HepG2 (cell line): ENCODE measurements around the gene C20orf96. TPM values are rescaled to one million over a fixed set of nuclear protein-coding genes. Genes with fewer than 3 reads are reported as not detected.

Experiments used
- ADNP ChIP-seq: sonication (generic); formaldehyde crosslinking; IDR thresholded peaks from 2 replicates; pipeline ENCODE4 v1.4.0; 2020; ENCODE audit warnings: missing genetic modification reagents
- ATF7-NPFF ChIP-seq: sonication (generic); formaldehyde crosslinking; IDR thresholded peaks from 2 replicates; pipeline ENCODE4 v1.8.1; 2023; ENCODE audit warnings: mild to moderate bottlenecking, low read depth, missing genetic modification reagents, moderate library complexity
- CC2D1A ChIP-seq: sonication (generic); formaldehyde crosslinking; IDR thresholded peaks from 2 replicates; pipeline ENCODE4 v1.8.1; 2023; ENCODE audit warnings: mild to moderate bottlenecking, missing genetic modification reagents
- EEA1 ChIP-seq: sonication (generic); formaldehyde crosslinking; IDR thresholded peaks from 2 replicates; pipeline ENCODE4 v1.5.1; 2020; ENCODE audit warnings: mild to moderate bottlenecking, missing genetic modification reagents, borderline replicate concordance
- EHMT2 ChIP-seq: fragments of 200-600 bp; sonication (generic); IDR thresholded peaks from 2 replicates; pipeline ENCODE4 v1.7.0; 2017; ENCODE audit warnings: antibody characterized with exemption, low read depth, low read length, borderline replicate concordance
- ELF3 ChIP-seq: IDR thresholded peaks from 2 replicates; pipeline ENCODE4 v1.6.1; 2016; ENCODE audit warnings: missing genetic modification reagents, missing compliant biosample characterization
- JDP2 ChIP-seq: sonication (generic); formaldehyde crosslinking; IDR thresholded peaks from 2 replicates; pipeline ENCODE4 v1.8.1; 2022; ENCODE audit warnings: missing genetic modification reagents, borderline replicate concordance
- MAFF ChIP-seq: IDR thresholded peaks from 2 replicates; pipeline ENCODE4 v1.6.1; 2011; ENCODE audit warnings: low read depth, low read length, improper control_type of control experiment
- ONECUT2 ChIP-seq: sonication (generic); formaldehyde crosslinking; IDR thresholded peaks from 2 replicates; pipeline ENCODE4 v1.4.0; 2020; ENCODE audit warnings: missing genetic modification reagents
- POGZ ChIP-seq: sonication (generic); formaldehyde crosslinking; IDR thresholded peaks from 2 replicates; pipeline ENCODE4 v1.4.0; 2020; ENCODE audit warnings: mild to moderate bottlenecking, missing genetic modification reagents
- RXRA ChIP-seq: sonication (generic); formaldehyde crosslinking; IDR thresholded peaks from 2 replicates; pipeline ENCODE4 v1.5.1; 2020; ENCODE audit warnings: missing genetic modification reagents
- ZFX ChIP-seq: sonication (generic); formaldehyde crosslinking; IDR thresholded peaks from 2 replicates; pipeline ENCODE4 v1.4.0; 2020; ENCODE audit warnings: mild to moderate bottlenecking, low read depth, missing genetic modification reagents, moderate library complexity
- ZKSCAN8 ChIP-seq: IDR thresholded peaks from 2 replicates; pipeline ENCODE4 v1.6.1; 2016; ENCODE audit warnings: borderline replicate concordance, missing genetic modification reagents, missing compliant biosample characterization
- ZNF121 ChIP-seq: sonication (generic); formaldehyde crosslinking; IDR thresholded peaks from 2 replicates; pipeline ENCODE4 v1.5.0; 2020; ENCODE audit warnings: mild to moderate bottlenecking, missing genetic modification reagents
- ZNF343 ChIP-seq: sonication (generic); formaldehyde crosslinking; IDR thresholded peaks from 2 replicates; pipeline ENCODE4 v1.4.0; 2020; ENCODE audit warnings: mild to moderate bottlenecking, missing genetic modification reagents
- ZNF781 ChIP-seq: sonication (generic); formaldehyde crosslinking; IDR thresholded peaks from 2 replicates; pipeline ENCODE4 v1.5.1; 2020; ENCODE audit warnings: borderline replicate concordance, mild to moderate bottlenecking, missing genetic modification reagents; ENCODE audit errors: not compliant biosample characterization
- polyA plus RNA-seq, 8 experiments: library from polyadenylated mRNA; depleted of rRNA in 3 of 8; stranded (reverse) in 7 of 8; unstranded in 1 of 8; fragments of >200 nt; fragmentation: Illumina TruSeq in 4 of 8; extraction: Trizol in 4 of 8; gene quantifications; 2 replicates each; pipeline versions ENCODE4 v1.2.1 to v1.2.3, GENCODE V29; 2011 to 2016; ENCODE audit warnings: low read depth in 4 of 8, missing spikeins in 1 of 8, mixed read lengths in 1 of 8; ENCODE audit not compliant: insufficient read depth in 1 of 8
- total RNA-seq, 5 experiments: library from RNA; depleted of rRNA; stranded (reverse); fragments of >200 nt; fragmentation: Illumina TruSeq; extraction: Trizol; gene quantifications; 2 replicates each; pipeline ENCODE4 v1.2.3, GENCODE V29; 2016; ENCODE audit warnings: low read depth in 1 of 5
- TF ChIP-seq, protein P1 (sequence below), 2 experiments: fragments of 450-650 bp in 1 of 2; sonication (generic) in 1 of 2; formaldehyde crosslinking in 1 of 2; IDR thresholded peaks; 2 replicates each; pipeline versions ENCODE4 v1.6.1 to v1.8.0; 2016 to 2022; ENCODE audit warnings: antibody characterized with exemption in 1 of 2, mild to moderate bottlenecking in 1 of 2, missing genetic modification reagents in 1 of 2
- TF ChIP-seq, protein P2 (sequence below): IDR thresholded peaks from 2 replicates; pipeline ENCODE4 v1.6.1; 2016; ENCODE audit warnings: missing genetic modification reagents, missing compliant biosample characterization
- TF ChIP-seq, protein P3 (sequence below): IDR thresholded peaks from 2 replicates; pipeline ENCODE4 v1.6.1; 2018; ENCODE audit warnings: missing genetic modification reagents, mild to moderate bottlenecking, missing compliant biosample characterization

Gene C20orf96
- total and polyA plus RNA-seq, 2 of the 13 experiments (the other 11 are each of a cell fraction or from before 2014, with no cell fraction given), result 3.8 to 20.6 TPM

DNA sequence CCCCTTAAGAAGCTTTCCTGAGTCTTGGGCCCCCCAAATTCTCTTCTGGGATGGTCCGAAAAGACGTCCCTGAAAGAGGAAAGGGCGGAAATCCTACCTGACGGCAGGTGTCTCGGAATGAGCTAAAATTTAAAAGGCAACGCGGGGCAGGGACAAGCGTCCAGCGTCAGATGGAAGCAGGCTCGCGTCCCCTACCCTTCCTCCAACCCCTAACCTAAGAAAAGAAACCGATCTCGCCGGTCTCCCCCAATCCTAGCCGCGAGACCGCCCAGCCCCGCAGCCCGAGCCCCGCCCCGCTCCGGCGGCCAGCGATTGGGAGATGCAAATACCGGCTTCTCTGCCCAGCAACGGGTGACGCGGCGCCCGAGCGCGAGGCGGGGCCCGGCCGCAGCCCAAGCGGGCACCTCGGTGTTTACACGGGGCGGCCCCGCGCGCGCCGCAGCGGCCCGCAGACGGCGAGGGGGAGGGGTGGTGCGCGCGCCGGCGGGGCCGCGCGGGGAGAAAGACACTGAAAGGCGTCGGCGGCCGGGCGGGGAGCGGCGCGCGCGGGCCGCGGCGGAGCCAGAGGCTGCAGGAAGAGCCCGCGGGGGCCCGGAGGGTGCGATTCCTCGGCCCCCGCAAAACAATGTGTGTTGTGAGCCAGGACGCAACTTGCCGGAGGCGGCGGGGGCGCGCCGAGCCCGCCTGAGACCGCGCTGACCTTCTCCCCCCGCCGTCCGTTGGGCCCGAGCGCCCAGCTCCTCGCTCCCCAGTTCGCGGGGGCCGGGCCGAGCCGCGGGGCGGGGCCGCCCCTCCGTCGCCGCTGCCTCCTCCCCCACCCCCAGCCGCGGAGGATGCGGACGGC, 34.7 kb upstream of the C20orf96 start, which contains the start of gene SOX12 (continued):
- TF ChIP-seq, protein P1, sequence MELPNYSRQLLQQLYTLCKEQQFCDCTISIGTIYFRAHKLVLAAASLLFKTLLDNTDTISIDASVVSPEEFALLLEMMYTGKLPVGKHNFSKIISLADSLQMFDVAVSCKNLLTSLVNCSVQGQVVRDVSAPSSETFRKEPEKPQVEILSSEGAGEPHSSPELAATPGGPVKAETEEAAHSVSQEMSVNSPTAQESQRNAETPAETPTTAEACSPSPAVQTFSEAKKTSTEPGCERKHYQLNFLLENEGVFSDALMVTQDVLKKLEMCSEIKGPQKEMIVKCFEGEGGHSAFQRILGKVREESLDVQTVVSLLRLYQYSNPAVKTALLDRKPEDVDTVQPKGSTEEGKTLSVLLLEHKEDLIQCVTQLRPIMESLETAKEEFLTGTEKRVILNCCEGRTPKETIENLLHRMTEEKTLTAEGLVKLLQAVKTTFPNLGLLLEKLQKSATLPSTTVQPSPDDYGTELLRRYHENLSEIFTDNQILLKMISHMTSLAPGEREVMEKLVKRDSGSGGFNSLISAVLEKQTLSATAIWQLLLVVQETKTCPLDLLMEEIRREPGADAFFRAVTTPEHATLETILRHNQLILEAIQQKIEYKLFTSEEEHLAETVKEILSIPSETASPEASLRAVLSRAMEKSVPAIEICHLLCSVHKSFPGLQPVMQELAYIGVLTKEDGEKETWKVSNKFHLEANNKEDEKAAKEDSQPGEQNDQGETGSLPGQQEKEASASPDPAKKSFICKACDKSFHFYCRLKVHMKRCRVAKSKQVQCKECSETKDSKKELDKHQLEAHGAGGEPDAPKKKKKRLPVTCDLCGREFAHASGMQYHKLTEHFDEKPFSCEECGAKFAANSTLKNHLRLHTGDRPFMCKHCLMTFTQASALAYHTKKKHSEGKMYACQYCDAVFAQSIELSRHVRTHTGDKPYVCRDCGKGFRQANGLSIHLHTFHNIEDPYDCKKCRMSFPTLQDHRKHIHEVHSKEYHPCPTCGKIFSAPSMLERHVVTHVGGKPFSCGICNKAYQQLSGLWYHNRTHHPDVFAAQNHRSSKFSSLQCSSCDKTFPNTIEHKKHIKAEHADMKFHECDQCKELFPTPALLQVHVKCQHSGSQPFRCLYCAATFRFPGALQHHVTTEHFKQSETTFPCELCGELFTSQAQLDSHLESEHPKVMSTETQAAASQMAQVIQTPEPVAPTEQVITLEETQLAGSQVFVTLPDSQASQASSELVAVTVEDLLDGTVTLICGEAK (IDR thresholded peaks at IDR 0.05), result no peak
- TF ChIP-seq, protein P1 (CRISPR knock-in tag; IDR thresholded peaks at IDR 0.05), result no peak
- TF ChIP-seq ADNP (CRISPR knock-in tag), result no peak
- no peak; the same call in 1 of the 2 replicates for TF ChIP-seq POGZ (CRISPR knock-in tag)
- no peak; the same call in 1 of the 2 replicates for TF ChIP-seq JDP2 (CRISPR knock-in tag)
- TF ChIP-seq ATF7-NPFF (CRISPR knock-in tag), result no peak
- no peak for TF ChIP-seq MAFF
- TF ChIP-seq EHMT2, result no peak
- no peak for TF ChIP-seq CC2D1A (CRISPR knock-in tag)
- no peak for TF ChIP-seq EEA1
- TF ChIP-seq ZNF781 (CRISPR knock-in tag), result no peak
- no peak for TF ChIP-seq ZKSCAN8
- TF ChIP-seq ZNF121 (CRISPR knock-in tag), result no peak
- no peak for TF ChIP-seq RXRA (CRISPR knock-in tag)
- TF ChIP-seq ZFX (CRISPR knock-in tag), result peak; percentile 81
- no peak for TF ChIP-seq ONECUT2 (CRISPR knock-in tag)
- TF ChIP-seq, protein P2, sequence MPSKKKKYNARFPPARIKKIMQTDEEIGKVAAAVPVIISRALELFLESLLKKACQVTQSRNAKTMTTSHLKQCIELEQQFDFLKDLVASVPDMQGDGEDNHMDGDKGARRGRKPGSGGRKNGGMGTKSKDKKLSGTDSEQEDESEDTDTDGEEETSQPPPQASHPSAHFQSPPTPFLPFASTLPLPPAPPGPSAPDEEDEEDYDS, result peak; percentile 92
- TF ChIP-seq, protein P3, sequence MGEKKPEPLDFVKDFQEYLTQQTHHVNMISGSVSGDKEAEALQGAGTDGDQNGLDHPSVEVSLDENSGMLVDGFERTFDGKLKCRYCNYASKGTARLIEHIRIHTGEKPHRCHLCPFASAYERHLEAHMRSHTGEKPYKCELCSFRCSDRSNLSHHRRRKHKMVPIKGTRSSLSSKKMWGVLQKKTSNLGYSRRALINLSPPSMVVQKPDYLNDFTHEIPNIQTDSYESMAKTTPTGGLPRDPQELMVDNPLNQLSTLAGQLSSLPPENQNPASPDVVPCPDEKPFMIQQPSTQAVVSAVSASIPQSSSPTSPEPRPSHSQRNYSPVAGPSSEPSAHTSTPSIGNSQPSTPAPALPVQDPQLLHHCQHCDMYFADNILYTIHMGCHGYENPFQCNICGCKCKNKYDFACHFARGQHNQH (CRISPR knock-in tag), result no peak
- no peak for TF ChIP-seq ZNF343 (CRISPR knock-in tag)
- TF ChIP-seq ELF3 (CRISPR knock-in tag), result no peak; the same call in 1 of the 2 replicates
